Effector CD4-positive, alpha-beta T cell (primary cell): Measurements from ENCODE around the gene PARL.
"Not testable (repeated sequence)": the region's sequence is repeated elsewhere in the genome, so short reads cannot be mapped to it uniquely, and the experiment has no call there.

Experiments
- DNase-seq: peaks from one replicate; pipeline ENCODE4 v3.0.0-alpha.2; 2020

Gene PARL

GRCh38 chr3:183904833-183905780, 20.4 kb upstream of the PARL start:
- no peak for DNase-seq

GRCh38 chr3:183898028-183898431, 13.3 kb upstream of the PARL start:
- DNase-seq = no peak

DNA sequence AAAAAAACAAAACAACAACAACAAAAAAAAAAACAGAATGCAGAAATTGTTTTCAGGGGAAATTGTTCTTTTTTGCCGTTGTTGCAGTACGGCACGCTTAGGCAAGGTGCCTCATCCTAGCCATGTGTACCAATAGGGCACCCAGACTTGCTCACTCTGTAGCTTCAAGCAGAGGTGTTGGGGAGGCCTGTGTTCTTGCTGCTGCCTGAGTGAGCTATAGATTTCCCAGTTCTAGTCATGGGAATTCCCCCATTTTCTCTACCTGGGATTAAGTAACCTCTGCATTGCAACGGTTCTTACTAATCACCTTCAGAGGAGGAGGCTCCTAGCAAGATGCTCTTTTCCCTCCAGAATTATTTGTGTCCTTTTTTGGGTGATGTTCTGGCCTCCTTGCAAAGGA, 12.9 kb upstream of the PARL start:
- no peak for DNase-seq

GRCh38 chr3:183896610-183897009, 11.9 kb upstream of the PARL start:
- DNase-seq = no peak

DNA sequence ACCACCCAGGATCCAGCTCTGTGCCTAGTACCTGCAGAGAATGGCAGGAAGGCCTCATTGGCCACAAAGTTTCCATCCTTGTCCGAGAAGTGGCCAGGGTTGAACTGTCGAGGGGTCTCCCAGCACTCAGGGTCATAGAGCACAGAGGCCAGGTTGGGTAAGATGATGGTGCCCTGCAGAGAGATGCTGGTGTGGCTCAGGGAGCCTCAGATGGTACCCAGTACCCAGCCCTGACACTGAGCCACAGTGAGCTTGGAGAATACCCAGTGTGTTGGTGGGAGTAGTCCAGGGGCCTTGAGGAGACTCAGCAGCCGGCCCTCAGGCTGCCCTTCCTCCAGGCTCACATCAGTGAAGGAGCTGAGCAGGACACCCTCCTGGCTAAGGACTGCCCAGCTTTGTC, 11.5 kb upstream of the PARL start:
- DNase-seq = no peak

GRCh38 chr3:183895774-183896173, 11.1 kb upstream of the PARL start:
- DNase-seq = no peak

- DNase-seq = peak; percentile 12
Observed at GRCh38 chr3:183895296-183895695, 10.6 kb upstream of the PARL start.

GRCh38 chr3:183892610-183893214, 8.0 kb upstream of the PARL start:
- DNase-seq = no peak

DNA sequence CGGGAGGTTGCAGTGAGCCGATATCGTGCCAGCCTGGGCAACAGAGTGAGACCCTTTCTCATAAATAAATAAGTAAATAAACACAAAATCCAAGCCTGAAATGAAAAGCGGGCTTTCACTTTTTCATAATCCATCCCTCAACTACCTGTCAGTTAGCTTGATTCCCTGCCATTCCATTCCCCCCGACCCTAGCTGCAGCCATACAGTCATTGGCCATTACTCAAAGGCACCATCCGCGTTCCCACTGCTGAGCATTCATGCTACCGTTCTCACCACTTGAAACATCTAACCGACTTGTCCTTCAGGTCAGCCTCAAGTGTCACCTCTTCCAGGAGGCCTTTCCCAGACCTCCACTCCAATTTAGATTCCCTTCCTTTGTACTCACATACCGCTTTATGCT, 1.1 kb upstream of the PARL start:
- no peak for DNase-seq

GRCh38 chr3:183884097-183884426, 618 bp downstream of the PARL start:
- no peak for DNase-seq

DNA sequence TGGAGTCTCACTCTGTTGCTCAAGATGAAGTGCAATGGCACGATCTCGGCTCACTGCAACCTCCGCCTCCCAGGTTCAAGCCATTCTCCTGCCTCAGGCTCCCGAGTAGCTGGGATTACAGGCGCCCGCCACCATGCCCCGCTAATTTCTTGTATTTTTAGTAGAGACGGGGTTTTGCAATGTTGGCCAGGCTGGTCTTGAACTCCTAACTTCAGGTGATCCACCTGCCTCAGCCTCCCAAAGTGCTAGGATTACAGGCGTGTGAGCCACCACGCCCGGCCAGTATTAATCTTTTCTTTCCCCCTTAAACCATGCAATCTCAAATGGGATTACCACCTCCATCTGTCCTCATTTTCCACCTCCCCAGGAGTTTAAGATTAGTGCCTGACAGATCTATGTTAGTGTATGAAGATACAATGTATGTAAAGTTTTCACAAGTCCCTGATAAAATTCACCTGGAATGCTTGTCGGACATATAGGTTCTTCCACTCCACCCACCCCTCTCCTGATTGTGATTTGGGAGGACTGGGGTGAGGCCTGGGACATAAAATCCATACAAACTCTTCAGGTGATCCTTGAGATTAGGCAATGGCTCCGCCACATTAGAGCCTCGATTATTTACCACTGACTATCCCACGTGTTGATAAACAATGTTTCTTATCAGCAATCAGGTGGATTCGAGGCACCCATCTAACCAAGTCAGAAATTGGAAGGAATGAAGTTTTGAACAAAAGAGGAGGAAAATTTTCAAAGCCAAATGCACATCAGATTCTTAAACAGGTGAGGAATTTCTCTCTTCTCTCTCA, 1.2 kb downstream of the PARL start:
- DNase-seq = no peak

- no peak for DNase-seq
Observed at GRCh38 chr3:183880121-183880520, 4.6 kb downstream of the PARL start.

- no peak for DNase-seq
Observed at GRCh38 chr3:183879243-183879642, 5.4 kb downstream of the PARL start.

DNA sequence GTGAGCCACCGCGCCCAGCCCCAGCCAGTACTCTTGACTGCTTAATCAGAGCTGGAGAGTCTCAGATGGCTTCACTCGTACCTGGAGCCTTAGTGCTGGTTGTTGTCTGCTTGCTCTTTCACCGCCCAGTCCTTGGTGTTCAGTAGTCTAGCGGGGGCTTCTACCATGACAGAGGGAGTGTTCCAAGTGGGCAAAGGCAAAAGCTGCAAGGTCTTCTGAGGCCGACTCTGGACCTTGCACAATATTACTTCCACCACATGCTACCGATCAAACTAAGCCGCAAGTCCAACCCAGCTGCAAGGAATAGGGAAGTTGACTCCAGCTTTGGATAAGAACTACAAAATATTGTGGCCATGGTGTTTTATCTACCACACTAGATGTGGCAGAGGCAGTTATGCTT, 6.6 kb downstream of the PARL start:
- no peak for DNase-seq

DNA sequence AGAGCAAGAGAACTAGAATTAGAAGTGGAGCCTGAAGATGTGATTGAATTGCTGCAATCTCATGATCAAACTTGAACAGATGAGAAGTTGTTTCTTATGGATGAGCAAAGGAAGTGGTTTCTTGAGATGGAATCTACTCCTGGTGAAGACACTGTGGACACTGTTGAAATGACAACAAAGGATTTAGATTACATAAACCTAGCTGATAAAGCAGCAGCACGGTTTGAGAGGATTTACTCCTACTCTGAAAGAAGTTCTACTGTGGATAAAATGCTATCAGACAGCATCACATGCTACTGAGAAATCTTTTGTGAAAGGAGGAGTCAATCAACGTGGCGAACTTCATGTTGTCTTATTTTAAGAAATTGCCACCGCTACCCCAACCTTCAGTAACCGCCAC, 7.5 kb downstream of the PARL start:
- not testable (repeated sequence) for DNase-seq

DNA sequence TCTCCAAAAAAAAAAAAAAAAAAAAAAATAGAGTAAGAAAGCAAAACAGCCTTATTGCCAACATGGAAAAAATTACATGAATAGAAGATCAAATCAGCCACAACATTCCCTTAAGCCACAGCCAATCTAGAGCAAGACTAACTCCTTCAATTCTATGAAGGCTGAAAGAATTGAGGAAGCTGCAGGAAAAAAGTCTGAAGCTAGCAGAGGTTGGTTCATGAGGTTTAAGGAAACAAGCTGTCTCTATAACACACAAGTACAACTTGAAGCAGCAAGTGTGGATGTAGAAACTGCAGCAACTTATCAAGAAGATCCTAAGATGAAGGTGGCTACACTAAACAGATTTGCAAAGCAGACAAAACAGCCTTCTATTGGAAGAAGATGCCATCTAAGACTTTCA, 9.3 kb downstream of the PARL start:
- no peak for DNase-seq

DNA sequence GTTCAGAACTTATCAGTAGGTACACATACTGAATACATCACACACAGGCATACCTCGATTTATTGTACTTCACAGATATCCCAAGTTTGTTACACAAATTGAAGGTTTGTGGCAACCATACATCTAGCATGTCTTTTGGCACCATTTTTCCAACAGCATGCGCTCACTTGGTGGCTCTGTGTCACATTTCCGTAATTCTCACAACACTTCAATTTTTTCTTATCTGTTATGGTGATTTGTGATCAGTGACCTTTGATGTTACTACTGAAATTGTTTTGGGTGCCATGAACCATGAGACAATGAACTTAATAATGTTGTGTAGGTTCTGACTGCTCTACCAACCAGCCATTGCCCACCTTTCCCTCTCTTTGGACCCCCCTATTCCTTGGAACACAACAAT, 10.8 kb downstream of the PARL start:
- no peak for DNase-seq

- no peak for DNase-seq
Observed at GRCh38 chr3:183871541-183871940, 13.1 kb downstream of the PARL start.

GRCh38 chr3:183870563-183870962, 14.1 kb downstream of the PARL start:
- no peak for DNase-seq

DNA sequence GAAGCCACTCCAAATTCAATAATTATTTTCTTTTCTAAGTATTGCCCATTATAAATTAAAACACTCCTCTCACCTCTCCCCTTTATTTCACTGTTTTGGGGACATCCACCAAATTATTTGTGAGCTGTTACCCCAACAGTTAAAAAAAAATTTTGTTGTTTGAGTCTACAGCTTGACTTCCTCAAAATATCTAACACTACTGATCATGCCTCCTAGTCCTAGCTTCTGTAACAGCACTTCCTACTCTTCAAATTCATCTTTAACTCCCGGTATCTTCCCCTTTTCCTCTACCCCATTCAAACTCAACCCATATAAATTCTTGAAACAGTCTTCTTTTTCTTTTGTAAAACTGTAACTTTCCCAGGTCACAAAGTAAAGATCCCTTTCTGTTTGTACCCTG, 15.9 kb downstream of the PARL start:
- DNase-seq = no peak

DNA sequence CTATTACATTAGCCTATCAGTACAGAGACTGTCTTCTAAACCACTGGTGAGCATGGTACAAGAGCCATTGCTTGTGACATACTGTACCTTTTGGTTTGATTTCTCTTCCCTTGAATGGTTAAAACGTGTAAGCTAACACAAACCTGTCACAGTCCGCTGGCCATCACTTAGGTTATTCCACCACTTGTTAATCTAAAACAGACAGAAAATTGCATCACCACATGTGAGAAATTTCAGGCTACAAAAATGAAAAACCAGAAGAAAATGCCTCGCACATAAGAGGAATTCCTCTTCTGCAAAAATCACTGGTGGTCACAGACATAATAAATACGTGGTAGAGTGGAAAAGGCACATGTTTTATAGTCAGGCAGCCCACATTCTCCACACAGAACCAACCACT, 22.1 kb downstream of the PARL start:
- no peak for DNase-seq

DNA sequence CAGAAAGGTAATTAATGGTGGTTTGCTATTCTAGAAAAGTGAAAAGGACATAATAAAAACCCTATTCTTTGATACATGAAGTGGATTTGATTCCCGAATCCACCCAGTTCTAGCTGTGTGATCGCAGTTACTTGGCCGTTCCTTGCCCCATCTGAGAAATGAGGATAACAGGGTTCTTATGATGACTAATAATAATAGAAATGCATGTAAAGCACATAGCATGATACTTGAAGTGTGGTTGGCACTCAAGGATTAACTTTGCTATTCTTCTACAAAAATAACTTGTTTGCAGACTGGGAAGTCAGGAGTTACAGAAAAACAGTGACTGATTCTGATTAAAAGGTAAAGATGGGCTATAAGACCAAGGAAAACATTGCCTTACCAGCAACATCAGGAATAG, 26.8 kb downstream of the PARL start:
- no peak for DNase-seq

GRCh38 chr3:183854318-183855035, 30.2 kb downstream of the PARL start:
- DNase-seq = no peak
